ENCODE data around the gene TCP11L2.
A peak's percentile ranks its signal among the peaks of the same experiment; 100 is the strongest.

TCP11L2 gene

DNA sequence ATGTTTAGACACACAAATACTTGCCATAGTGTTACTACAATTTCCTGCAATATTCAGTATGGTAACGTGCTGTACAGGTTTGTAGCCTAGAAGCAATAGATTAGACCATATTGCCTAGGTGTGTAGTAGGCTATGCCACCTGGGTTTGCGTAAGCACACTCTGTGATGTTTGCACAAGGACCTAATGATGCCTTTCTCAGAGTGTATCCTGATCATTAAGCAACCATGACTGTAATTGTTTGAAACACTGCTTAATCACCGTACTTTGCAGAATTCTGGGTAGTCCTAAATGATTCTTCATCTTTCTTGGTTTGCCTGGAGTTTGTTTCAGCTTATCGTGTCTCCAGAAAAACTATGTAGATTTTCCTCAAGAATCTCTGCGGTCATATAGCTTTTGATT lies 11.2 kb upstream of the TCP11L2 start:
- H3K4me1 ChIP-seq (ENCODE audit: control insufficient read depth, insufficient read depth, low read length, poor library complexity, severe bottlenecking) = no peaks in the 10 kb centered on the region
- DNase-seq = no peak
- H3K4me3 ChIP-seq (ENCODE audit: insufficient read depth, low read depth, low read length, poor library complexity, severe bottlenecking) = no peak overlapping the region
- no peak overlapping the region for H3K27ac ChIP-seq (ENCODE audit: insufficient read depth, low read length, poor library complexity, severe bottlenecking)
- no peaks in the 10 kb centered on the region for H3K9me3 ChIP-seq (ENCODE audit: control insufficient read depth, low read length)
- H3K27me3 ChIP-seq (replicated peaks; ENCODE audit: control insufficient read depth, insufficient read depth, low read length, poor library complexity, severe bottlenecking) = no peaks in the 10 kb centered on the region
- no peaks in the 10 kb centered on the region for H3K36me3 ChIP-seq (ENCODE audit: control insufficient read depth, insufficient read depth, low read length)

GRCh38 chr12:106292339-106292738 lies 10.2 kb upstream of the TCP11L2 start:
- H3K36me3 ChIP-seq (ENCODE audit: control insufficient read depth, insufficient read depth, low read length) = no peaks in the 10 kb centered on the region
- H3K4me1 ChIP-seq (ENCODE audit: control insufficient read depth, insufficient read depth, low read length, poor library complexity, severe bottlenecking) = no peaks in the 10 kb centered on the region
- no peaks in the 10 kb centered on the region for H3K27me3 ChIP-seq (replicated peaks; ENCODE audit: control insufficient read depth, insufficient read depth, low read length, poor library complexity, severe bottlenecking)
- no peak overlapping the region for H3K4me3 ChIP-seq (ENCODE audit: insufficient read depth, low read depth, low read length, poor library complexity, severe bottlenecking)
- no peak for DNase-seq
- no peak overlapping the region for H3K27ac ChIP-seq (ENCODE audit: insufficient read depth, low read length, poor library complexity, severe bottlenecking)
- no peaks in the 10 kb centered on the region for H3K9me3 ChIP-seq (ENCODE audit: control insufficient read depth, low read length)

GRCh38 chr12:106296179-106296877 lies 6.2 kb upstream of the TCP11L2 start:
- H3K9me3 ChIP-seq (ENCODE audit: control insufficient read depth, low read length) = no peaks in the 10 kb centered on the region
- H3K36me3 ChIP-seq (ENCODE audit: control insufficient read depth, insufficient read depth, low read length) = no peaks in the 10 kb centered on the region
- no peaks in the 10 kb centered on the region for H3K27me3 ChIP-seq (replicated peaks; ENCODE audit: control insufficient read depth, insufficient read depth, low read length, poor library complexity, severe bottlenecking)
- DNase-seq = no peak
- H3K4me3 ChIP-seq (ENCODE audit: insufficient read depth, low read depth, low read length, poor library complexity, severe bottlenecking) = no peak overlapping the region
- H3K27ac ChIP-seq (ENCODE audit: insufficient read depth, low read length, poor library complexity, severe bottlenecking) = no peak overlapping the region
- peaks cover 8% of the 10 kb centered on the region for H3K4me1 ChIP-seq (ENCODE audit: control insufficient read depth, insufficient read depth, low read length, poor library complexity, severe bottlenecking)

- Histone ChIP-seq H3K27me3 (replicated peaks; ENCODE audit: control insufficient read depth, insufficient read depth, low read length, poor library complexity, severe bottlenecking) (no peaks in the 10 kb centered on the region), H3K36me3 (ENCODE audit: control insufficient read depth, insufficient read depth, low read length) (no peaks in the 10 kb centered on the region), H3K9me3 (ENCODE audit: control insufficient read depth, low read length) (no peaks in the 10 kb centered on the region), H3K4me1 (ENCODE audit: control insufficient read depth, insufficient read depth, low read length, poor library complexity, severe bottlenecking) (peaks cover 11% of the 10 kb centered on the region), H3K27ac (ENCODE audit: insufficient read depth, low read length, poor library complexity, severe bottlenecking) (no peak overlapping the region), H3K4me3 (ENCODE audit: insufficient read depth, low read depth, low read length, poor library complexity, severe bottlenecking) (no peak overlapping the region)
- DNase-seq = no peak
Observed at GRCh38 chr12:106297075-106297474, 5.5 kb upstream of the TCP11L2 start.

DNA sequence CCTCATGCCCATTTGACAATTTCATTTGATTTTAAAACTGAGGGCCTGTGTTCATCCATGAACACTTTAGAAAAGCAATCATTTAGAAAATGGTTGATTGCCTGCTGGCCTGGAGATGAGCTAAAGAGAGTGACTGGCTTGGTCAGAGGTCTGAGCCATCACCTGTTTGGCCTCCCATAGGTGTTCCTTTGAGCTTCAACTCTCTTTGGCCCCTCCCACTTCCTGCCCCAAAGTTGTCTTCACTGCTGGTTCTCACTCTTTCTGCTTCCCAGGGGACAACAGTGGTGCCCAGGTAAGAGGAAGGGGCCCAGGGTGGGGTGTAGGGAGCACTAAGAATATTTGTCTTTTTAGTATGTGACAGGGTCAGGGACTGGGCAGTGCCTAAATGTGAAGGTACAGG lies 4.9 kb upstream of the TCP11L2 start:
- no peaks in the 10 kb centered on the region for H3K36me3 ChIP-seq (ENCODE audit: control insufficient read depth, insufficient read depth, low read length)
- H3K27me3 ChIP-seq (replicated peaks; ENCODE audit: control insufficient read depth, insufficient read depth, low read length, poor library complexity, severe bottlenecking) = no peaks in the 10 kb centered on the region
- H3K9me3 ChIP-seq (ENCODE audit: control insufficient read depth, low read length) = no peaks in the 10 kb centered on the region
- H3K27ac ChIP-seq (ENCODE audit: insufficient read depth, low read length, poor library complexity, severe bottlenecking) = no peak overlapping the region
- DNase-seq = no peak
- H3K4me3 ChIP-seq (ENCODE audit: insufficient read depth, low read depth, low read length, poor library complexity, severe bottlenecking) = no peak overlapping the region
- H3K4me1 ChIP-seq (ENCODE audit: control insufficient read depth, insufficient read depth, low read length, poor library complexity, severe bottlenecking) = peaks cover 11% of the 10 kb centered on the region

- Histone ChIP-seq H3K27ac (ENCODE audit: insufficient read depth, low read length, poor library complexity, severe bottlenecking) (no peak overlapping the region), H3K27me3 (replicated peaks; ENCODE audit: control insufficient read depth, insufficient read depth, low read length, poor library complexity, severe bottlenecking) (no peaks in the 10 kb centered on the region)
Observed at GRCh38 chr12:106299202-106299774, 3.2 kb upstream of the TCP11L2 start.

GRCh38 chr12:106300761-106301160 lies 1.8 kb upstream of the TCP11L2 start:
- Histone ChIP-seq H3K4me1 (ENCODE audit: control insufficient read depth, insufficient read depth, low read length, poor library complexity, severe bottlenecking) (peaks cover 32% of the 10 kb centered on the region), H3K27ac (ENCODE audit: insufficient read depth, low read length, poor library complexity, severe bottlenecking) (peak overlapping the region; percentile 99), H3K36me3 (ENCODE audit: control insufficient read depth, insufficient read depth, low read length) (no peaks in the 10 kb centered on the region), H3K4me3 (ENCODE audit: insufficient read depth, low read depth, low read length, poor library complexity, severe bottlenecking) (no peak overlapping the region), H3K27me3 (replicated peaks; ENCODE audit: control insufficient read depth, insufficient read depth, low read length, poor library complexity, severe bottlenecking) (no peaks in the 10 kb centered on the region), H3K9me3 (ENCODE audit: control insufficient read depth, low read length) (no peaks in the 10 kb centered on the region)
- no peak for DNase-seq

More at GRCh38 chr12:106299202-106299774, 3.2 kb upstream of the TCP11L2 start:
- peaks cover 18% of the 10 kb centered on the region for H3K4me1 ChIP-seq (ENCODE audit: control insufficient read depth, insufficient read depth, low read length, poor library complexity, severe bottlenecking)
- no peak for DNase-seq
- H3K4me3 ChIP-seq (ENCODE audit: insufficient read depth, low read depth, low read length, poor library complexity, severe bottlenecking) = no peak overlapping the region
- no peaks in the 10 kb centered on the region for H3K36me3 ChIP-seq (ENCODE audit: control insufficient read depth, insufficient read depth, low read length)
- H3K9me3 ChIP-seq (ENCODE audit: control insufficient read depth, low read length) = no peaks in the 10 kb centered on the region

DNA sequence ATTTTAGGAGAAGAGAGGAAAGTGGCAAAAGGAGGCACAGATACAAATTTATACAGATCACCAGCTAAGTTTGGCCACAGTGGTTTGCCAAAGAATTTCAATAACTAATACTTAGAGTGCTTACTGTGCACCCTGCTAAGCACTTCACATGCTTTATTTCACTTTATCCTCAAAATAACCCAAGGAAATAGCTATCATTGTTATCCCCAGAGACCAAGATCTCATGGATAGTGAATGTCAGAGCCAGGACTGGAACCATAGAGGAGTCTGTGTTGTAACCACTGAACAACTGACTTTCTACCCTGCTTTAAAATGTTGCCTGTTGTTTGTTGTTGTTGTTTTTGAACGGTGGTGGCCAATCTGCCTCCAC lies 1.3 kb upstream of the TCP11L2 start:
- Histone ChIP-seq H3K4me1 (ENCODE audit: control insufficient read depth, insufficient read depth, low read length, poor library complexity, severe bottlenecking) (peaks cover 34% of the 10 kb centered on the region), H3K27me3 (replicated peaks; ENCODE audit: control insufficient read depth, insufficient read depth, low read length, poor library complexity, severe bottlenecking) (no peaks in the 10 kb centered on the region), H3K4me3 (ENCODE audit: insufficient read depth, low read depth, low read length, poor library complexity, severe bottlenecking) (no peak overlapping the region), H3K9me3 (ENCODE audit: control insufficient read depth, low read length) (no peaks in the 10 kb centered on the region), H3K36me3 (ENCODE audit: control insufficient read depth, insufficient read depth, low read length) (no peaks in the 10 kb centered on the region), H3K27ac (ENCODE audit: insufficient read depth, low read length, poor library complexity, severe bottlenecking) (peak overlapping the region; percentile 99)
- DNase-seq = no peak

DNA sequence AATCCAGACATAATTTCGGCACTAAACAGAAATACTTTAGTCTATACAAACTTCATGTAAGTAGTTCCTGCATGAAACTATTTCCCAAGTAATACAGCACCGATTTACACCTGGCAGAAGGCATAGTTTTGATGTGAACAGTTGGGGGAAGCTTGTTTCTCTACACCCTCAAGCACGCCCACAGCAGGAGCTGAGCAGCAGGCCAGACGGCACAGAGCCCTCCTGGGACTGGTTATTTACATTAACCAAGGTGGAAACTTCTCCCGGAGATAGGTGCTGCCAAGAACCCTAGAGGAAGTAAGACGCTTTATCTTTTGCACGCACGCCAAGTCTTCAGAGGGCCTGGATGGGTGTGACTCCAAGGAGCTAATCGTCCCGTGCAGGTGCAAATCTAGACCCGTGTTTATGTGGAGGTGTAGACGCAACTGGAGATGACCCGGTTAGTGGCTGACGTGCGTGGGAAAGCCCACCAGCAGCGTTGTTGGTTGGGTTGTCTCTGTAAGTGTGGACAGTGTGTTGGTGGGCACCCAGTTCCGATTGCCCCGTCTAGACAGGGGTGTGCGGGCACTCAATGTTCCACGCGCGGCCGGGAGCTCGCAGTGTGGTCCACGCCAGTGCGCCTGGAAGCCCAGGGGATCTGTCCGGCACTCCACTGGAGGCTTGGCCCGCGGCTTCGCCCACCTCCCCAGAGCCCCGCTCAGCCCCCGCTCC lies 767 bp upstream of the TCP11L2 start:
- Histone ChIP-seq H3K27ac (ENCODE audit: insufficient read depth, low read length, poor library complexity, severe bottlenecking) (peak overlapping the region; percentile 99), H3K9me3 (ENCODE audit: control insufficient read depth, low read length) (no peaks in the 10 kb centered on the region), H3K4me3 (ENCODE audit: insufficient read depth, low read depth, low read length, poor library complexity, severe bottlenecking) (peak overlapping the region; percentile 37), H3K4me1 (ENCODE audit: control insufficient read depth, insufficient read depth, low read length, poor library complexity, severe bottlenecking) (peaks cover 34% of the 10 kb centered on the region), H3K27me3 (replicated peaks; ENCODE audit: control insufficient read depth, insufficient read depth, low read length, poor library complexity, severe bottlenecking) (no peaks in the 10 kb centered on the region), H3K36me3 (ENCODE audit: control insufficient read depth, insufficient read depth, low read length) (no peaks in the 10 kb centered on the region)
- peak; percentile 71 to 85 (median 76) for DNase-seq

DNA sequence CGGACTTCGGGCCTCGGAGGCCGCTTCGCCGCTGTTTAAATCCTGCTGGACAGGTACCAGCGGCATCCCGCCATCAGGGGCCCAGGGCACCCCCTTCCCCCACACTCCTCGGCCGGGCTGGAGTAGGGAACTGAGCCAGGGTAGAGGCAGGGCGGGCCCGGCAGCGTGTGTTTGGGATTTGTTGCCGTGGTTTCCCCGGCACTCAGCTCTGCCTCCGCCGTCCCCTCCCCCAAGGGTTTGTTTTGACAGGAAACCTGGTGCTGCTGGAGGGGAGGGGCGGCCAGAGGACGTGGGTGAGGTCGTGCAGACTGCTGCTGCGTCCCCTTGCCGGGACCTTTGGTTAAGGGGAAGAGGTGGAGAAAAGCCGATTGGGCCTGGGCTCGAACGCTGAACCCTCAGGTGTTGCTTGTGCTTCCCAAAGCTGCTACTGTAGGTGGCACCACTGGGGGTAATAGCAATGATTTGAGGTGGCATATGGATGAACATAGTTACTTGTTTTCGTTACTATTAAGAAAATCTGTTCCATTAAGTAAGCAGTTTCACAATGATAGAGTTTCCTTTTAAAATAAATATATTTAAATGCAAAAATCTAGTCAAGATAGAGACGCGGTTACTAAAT lies 778 bp downstream of the TCP11L2 start:
- Histone ChIP-seq H3K27ac (ENCODE audit: insufficient read depth, low read length, poor library complexity, severe bottlenecking) (peak overlapping the region; percentile 99), H3K4me1 (ENCODE audit: control insufficient read depth, insufficient read depth, low read length, poor library complexity, severe bottlenecking) (peaks cover 30% of the 10 kb centered on the region), H3K9me3 (ENCODE audit: control insufficient read depth, low read length) (no peaks in the 10 kb centered on the region), H3K36me3 (ENCODE audit: control insufficient read depth, insufficient read depth, low read length) (no peaks in the 10 kb centered on the region), H3K4me3 (ENCODE audit: insufficient read depth, low read depth, low read length, poor library complexity, severe bottlenecking) (peak overlapping the region; percentile 78), H3K27me3 (replicated peaks; ENCODE audit: control insufficient read depth, insufficient read depth, low read length, poor library complexity, severe bottlenecking) (no peaks in the 10 kb centered on the region)
- peak; percentile 80 to 91 (median 84) for DNase-seq

All from effector memory CD4-positive, alpha-beta T cell (primary cell).